PC-3 (cell line): ENCODE measurements around the gene MTPN. TPM values are rescaled to one million over a fixed set of nuclear protein-coding genes. Genes with fewer than 3 reads are reported as not detected.

Experiments
- ATAC-seq: fragments of 200-7000 bp; cut with Tn5 transposase; 2 replicates; pipeline ENCODE4 v1.9.1; 2020; ENCODE audit warnings: mild to moderate bottlenecking, moderate library complexity
- BruUV-seq: library from RNA; stranded (reverse); fragments of 400-500 nt; replicated peaks from 2 replicates; lab custom pipeline; 2021; lab: Mats Ljungman, UMichigan
- CTCF ChIA-PET: fragments of 300-600 bp; sonication (Branson Sonifier 250); formaldehyde crosslinking; loops from one replicate; lab custom pipeline; 2022; ENCODE audit warnings: antibody characterized with exemption; lab: Charles Lee
- POLR2A ChIA-PET: fragments of 300-600 bp; sonication (Branson Sonifier 250); formaldehyde crosslinking; loops from one replicate; lab custom pipeline; 2022; ENCODE audit warnings: antibody characterized with exemption; ENCODE audit not compliant: unreplicated experiment; lab: Charles Lee
- DNase-seq: peaks from one replicate; pipeline ENCODE4 v3.0.0-alpha.2; 2015
- H2AFZ ChIP-seq: fragments of 300-600 bp; sonication (generic); 2 replicates; pipeline ENCODE4 v1.6.0; 2016; ENCODE audit warnings: antibody characterized with exemption, low read length
- H3F3A ChIP-seq: fragments of 300-600 bp; sonication (generic); one replicate; pipeline ENCODE4 v1.6.0; 2017; ENCODE audit warnings: antibody characterized with exemption, low read length, control low read depth, mild to moderate bottlenecking; ENCODE audit not compliant: unreplicated experiment
- H3K27ac ChIP-seq: fragments of 300-600 bp; sonication (generic); 2 replicates; pipeline ENCODE4 v1.5.1; 2016; ENCODE audit warnings: mild to moderate bottlenecking, low read length
- H3K27me3 ChIP-seq: fragments of 300-600 bp; sonication (generic); 2 replicates; pipeline ENCODE4 v1.6.1; 2016; ENCODE audit warnings: low read length, mixed read lengths
- H3K36me3 ChIP-seq: fragments of 300-600 bp; sonication (generic); 2 replicates; pipeline ENCODE4 v1.6.1; 2016; ENCODE audit warnings: low read depth, mixed run types, low read length, mixed read lengths
- H3K4me1 ChIP-seq: fragments of 300-600 bp; sonication (generic); 2 replicates; pipeline ENCODE4 v1.5.1; 2016; ENCODE audit warnings: low read length; ENCODE audit not compliant: insufficient read depth
- H3K4me2 ChIP-seq: fragments of 300-600 bp; sonication (generic); 2 replicates; pipeline ENCODE4 v1.6.0; 2016; ENCODE audit warnings: low read length
- H3K4me3 ChIP-seq: fragments of 300-600 bp; sonication (generic); 2 replicates; pipeline ENCODE4 v1.5.1; 2016; ENCODE audit warnings: mild to moderate bottlenecking, low read length, mixed read lengths
- H3K79me2 ChIP-seq: fragments of 300-600 bp; sonication (generic); 2 replicates; pipeline ENCODE4 v1.6.1; 2017; ENCODE audit warnings: low read length, mixed read lengths
- H3K9ac ChIP-seq: fragments of 300-600 bp; sonication (generic); 2 replicates; pipeline ENCODE4 v1.6.0; 2016; ENCODE audit warnings: mild to moderate bottlenecking, low read length
- H3K9me2 ChIP-seq: fragments of 300-600 bp; sonication (generic); replicated peaks from 2 replicates; pipeline ENCODE4 v1.6.1; 2016; ENCODE audit warnings: mixed run types, low read length, mixed read lengths
- H3K9me3 ChIP-seq: fragments of 300-600 bp; sonication (generic); 2 replicates; pipeline ENCODE4 v1.6.1; 2016; ENCODE audit warnings: low read length, mixed read lengths
- H4K20me1 ChIP-seq: fragments of 300-600 bp; sonication (generic); 2 replicates; pipeline ENCODE4 v1.6.1; 2016; ENCODE audit warnings: low read length, mixed read lengths
- CTCF ChIP-seq: fragments of 300-600 bp; sonication (generic); conservative IDR thresholded peaks from 2 replicates; pipeline ENCODE4 v1.5.1; 2017; ENCODE audit warnings: antibody characterized with exemption, low read depth, mild to moderate bottlenecking, low read length
- EZH2 ChIP-seq: fragments of 300-600 bp; sonication (generic); IDR thresholded peaks from one replicate; pipeline ENCODE4 v1.6.1; 2017; ENCODE audit warnings: antibody characterized with exemption, mild to moderate bottlenecking, low read length; ENCODE audit not compliant: unreplicated experiment
- EZH2phosphoT487 ChIP-seq: fragments of 300-600 bp; sonication (generic); IDR thresholded peaks from 2 replicates; pipeline ENCODE4 v1.6.1; 2018; ENCODE audit warnings: mild to moderate bottlenecking, antibody characterized with exemption, low read length, borderline replicate concordance
- intact Hi-C: fragments of 100-400 bp; cut with micrococcal nuclease; formaldehyde crosslinking; loops from 2 replicates; pipeline ENCODE4 v1.9.0; 2023
- total RNA-seq: library from RNA; depleted of rRNA; stranded (reverse); fragments of >200 nt; gene quantifications from 2 replicates; pipeline ENCODE4 v1.2.3, GENCODE V29; 2014

MTPN gene
- total RNA-seq, 1 experiment from 2014 or later, result 96.0 TPM

GRCh38 chr7:135958173-135958572 is 19.0 kb downstream of the MTPN start:
- H3K79me2 ChIP-seq, result peaks cover 83% of the 10 kb centered on the region
- H3K27ac ChIP-seq, result no peak overlapping the region
- ChIA-PET POLR2A (no interaction called here), CTCF (no interaction called here)
- ATAC-seq (no peak), DNase-seq (no peak)
- no peaks in the 10 kb centered on the region for H3K4me1 ChIP-seq
- H3K9me2 ChIP-seq, result no peaks in the 10 kb centered on the region
- no peaks in the 10 kb centered on the region for H3F3A ChIP-seq
- intact Hi-C loops, result no loop called here
- no peak for TF ChIP-seq CTCF
- TF ChIP-seq EZH2phosphoT487, result no peak
- TF ChIP-seq EZH2, result no peak
- no peak overlapping the region for H3K9ac ChIP-seq
- peaks cover 3% of the 10 kb centered on the region for H3K36me3 ChIP-seq
- no peak overlapping the region for H3K4me2 ChIP-seq
- peaks cover 15% of the 10 kb centered on the region for H4K20me1 ChIP-seq
- no peaks in the 10 kb centered on the region for H3K9me3 ChIP-seq
- H3K27me3 ChIP-seq, result no peaks in the 10 kb centered on the region
- BruUV-seq, result no TSS peak
- no peak overlapping the region for H3K4me3 ChIP-seq
- no peak overlapping the region for H2AFZ ChIP-seq

- POLR2A ChIA-PET, result no interaction called here
- no peaks in the 10 kb centered on the region for H3F3A ChIP-seq
- H3K27me3 ChIP-seq, result no peaks in the 10 kb centered on the region
- H3K36me3 ChIP-seq, result peaks cover 3% of the 10 kb centered on the region
- TF ChIP-seq EZH2, result no peak
- TF ChIP-seq EZH2phosphoT487, result no peak
- no peak for TF ChIP-seq CTCF
- BruUV-seq, result no TSS peak
- no peaks in the 10 kb centered on the region for H3K4me1 ChIP-seq
- DNase-seq, result no peak
- CTCF ChIA-PET, result no interaction called here
- no peak overlapping the region for H3K4me3 ChIP-seq
- ATAC-seq, result no peak
- no peaks in the 10 kb centered on the region for H3K9me2 ChIP-seq
- intact Hi-C loops, result no loop called here
- H3K9me3 ChIP-seq, result no peaks in the 10 kb centered on the region
- no peak overlapping the region for H3K27ac ChIP-seq
- peaks cover 14% of the 10 kb centered on the region for H4K20me1 ChIP-seq
- no peak overlapping the region for H3K4me2 ChIP-seq
- H2AFZ ChIP-seq, result no peak overlapping the region
- no peak overlapping the region for H3K9ac ChIP-seq
- H3K79me2 ChIP-seq, result peaks cover 81% of the 10 kb centered on the region
Measured at GRCh38 chr7:135957627-135958026, 19.5 kb downstream of the MTPN start.

GRCh38 chr7:135956393-135956792 is 20.8 kb downstream of the MTPN start:
- Histone ChIP-seq H3K9ac (no peak overlapping the region), H3F3A (no peaks in the 10 kb centered on the region), H3K4me2 (no peak overlapping the region), H2AFZ (no peak overlapping the region), H3K9me3 (no peaks in the 10 kb centered on the region), H3K27me3 (no peaks in the 10 kb centered on the region), H3K9me2 (no peaks in the 10 kb centered on the region), H3K79me2 (peaks cover 68% of the 10 kb centered on the region), H3K36me3 (no peaks in the 10 kb centered on the region; the same call in none of the 2 replicates), H4K20me1 (peaks cover 11% of the 10 kb centered on the region), H3K4me1 (no peaks in the 10 kb centered on the region), H3K4me3 (no peak overlapping the region), H3K27ac (no peak overlapping the region)
- intact Hi-C loops, result no loop called here
- no peak for TF ChIP-seq CTCF
- TF ChIP-seq EZH2, result no peak
- no peak for TF ChIP-seq EZH2phosphoT487
- DNase-seq, result no peak
- ChIA-PET POLR2A (no interaction called here), CTCF (no interaction called here)
- no peak for ATAC-seq
- no TSS peak for BruUV-seq
